Tibial nerve (tissue), 4 donors: ENCODE data around the gene TMTC1. TPM values are rescaled to one million over a fixed set of nuclear protein-coding genes. Genes with fewer than 3 reads are reported as not detected.

Experiments used
- DNase-seq, 2 donors: peaks; one replicate each; pipeline ENCODE4 v3.0.0-alpha.2; 2019; ENCODE audit warnings: low spot score in 2 of 2
- H3K27ac ChIP-seq, 4 donors: fragments of 200-600 bp; sonication (generic) in 3 of 4; one replicate each; pipeline ENCODE4 v1.5.1; 2017 to 2019; ENCODE audit warnings: mild to moderate bottlenecking in 1 of 4
- H3K27me3 ChIP-seq, 2 donors: fragments of 200-600 bp; sonication (generic) in 1 of 2; one replicate each; pipeline versions ENCODE4 v1.5.1 to v1.6.0; 2017 to 2019
- H3K36me3 ChIP-seq, 3 donors: fragments of 200-600 bp; sonication (generic); one replicate each; pipeline ENCODE4 v1.5.1; 2018 to 2019
- H3K4me1 ChIP-seq, 4 donors: fragments of 200-600 bp; sonication (generic) in 3 of 4; one replicate each; pipeline ENCODE4 v1.5.1; 2017 to 2019
- H3K4me3 ChIP-seq, 4 donors: fragments of 200-600 bp; sonication (generic) in 3 of 4; one replicate each; pipeline ENCODE4 v1.5.1; 2017 to 2019; ENCODE audit warnings: mild to moderate bottlenecking in 1 of 4, moderate library complexity in 1 of 4
- H3K9me3 ChIP-seq, 4 donors: fragments of 200-600 bp; sonication (generic) in 3 of 4; one replicate each; pipeline ENCODE4 v1.5.1; 2017 to 2019
- CTCF ChIP-seq, 5 experiments: fragments of 200-600 bp in 3 of 5; fragments of 450-650 bp in 2 of 5; sonication (generic) in 3 of 5; IDR thresholded peaks; one replicate each; pipeline ENCODE4 v1.5.1; 2016 to 2019; ENCODE audit warnings: antibody characterized with exemption in 5 of 5, mild to moderate bottlenecking in 3 of 5, moderate library complexity in 2 of 5
- EP300 ChIP-seq, 2 donors: sonication (generic); formaldehyde crosslinking; IDR thresholded peaks; one replicate each; pipeline ENCODE4 v1.6.1; 2017; ENCODE audit warnings: antibody characterized with exemption in 2 of 2, mild to moderate bottlenecking in 1 of 2
- POLR2A ChIP-seq, 2 donors: fragments of 450-650 bp; IDR thresholded peaks; one replicate each; pipeline ENCODE4 v1.6.1; 2017; ENCODE audit warnings: antibody characterized with exemption in 2 of 2, mild to moderate bottlenecking in 2 of 2, moderate library complexity in 2 of 2
- WGBS, 2 donors: methylation state at CpG; one replicate each; pipeline ENCODE4 v1.1.5; 2018; 5-methylcytosine and 5-hydroxymethylcytosine counted together
- total RNA-seq, 4 donors: library from RNA; depleted of rRNA; stranded (reverse); fragments of >200 nt; gene quantifications; one replicate each; pipeline ENCODE4 v1.1.0, GENCODE V29; 2016

The TMTC1 gene
- total RNA-seq, 4 donors from 2014 or later, result 111 to 207 (median 144) TPM

DNA sequence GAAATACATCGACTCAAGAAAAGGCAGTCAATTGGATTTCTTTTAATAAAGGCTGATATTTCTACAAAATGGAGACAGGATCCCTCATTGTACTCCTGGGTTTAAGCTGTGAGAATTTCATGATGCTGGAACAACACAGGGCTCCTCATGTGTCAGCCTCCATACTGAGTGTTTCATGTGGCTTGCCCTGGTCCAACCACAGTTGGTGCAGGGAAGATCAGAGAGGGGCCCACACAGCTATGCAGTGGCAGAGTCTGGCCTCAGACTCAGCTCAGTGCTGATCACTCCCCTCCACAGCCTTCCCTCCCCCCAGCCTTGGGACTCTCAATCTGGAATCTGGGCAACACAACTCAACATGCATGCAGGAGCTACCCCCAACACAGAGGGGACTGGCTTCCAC, 163.7 kb downstream of the TMTC1 start:
- H3K4me3 ChIP-seq, result no peak overlapping the region
- no peak overlapping the region for H3K27ac ChIP-seq
- DNase-seq, result no peak
- no peaks in the 10 kb centered on the region for H3K9me3 ChIP-seq
- 94 to 100% methylated on average over 1 of the region's 1 CpG for WGBS, 2 donors
- H3K27me3 ChIP-seq, result no peaks in the 10 kb centered on the region
- H3K4me1 ChIP-seq, result no peaks in the 10 kb centered on the region
- TF ChIP-seq CTCF (IDR thresholded peaks at IDR 0.05) (no peak), POLR2A (IDR thresholded peaks at IDR 0.05) (no peak), EP300 (IDR thresholded peaks at IDR 0.05) (no peak)
- H3K36me3 ChIP-seq, result no peaks in the 10 kb centered on the region

DNA sequence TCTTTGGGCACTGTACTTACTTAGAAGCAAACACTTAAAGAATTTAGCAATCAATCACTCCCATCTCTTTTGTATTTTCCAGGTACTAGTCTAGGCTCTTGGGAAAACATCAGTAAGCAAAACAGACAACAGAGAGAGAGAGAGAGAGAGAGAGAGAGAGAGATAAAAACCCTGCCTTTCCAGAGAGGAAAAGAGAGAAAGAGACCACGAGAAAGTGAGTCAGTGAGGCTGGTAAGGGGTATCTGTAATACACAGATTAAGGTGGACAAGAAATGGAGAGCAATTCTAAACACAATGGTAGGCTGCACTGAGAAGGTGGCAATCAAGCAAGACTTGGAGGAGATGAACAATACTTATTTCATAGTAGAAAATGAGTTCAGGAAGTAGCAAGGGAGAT, 166.3 kb downstream of the TMTC1 start:
- DNase-seq, result no peak
- no peaks in the 10 kb centered on the region for H3K27me3 ChIP-seq
- no peak overlapping the region for H3K4me3 ChIP-seq
- H3K36me3 ChIP-seq, result peaks cover 0 to 5% (median 0%) of the 10 kb centered on the region in 3 donors
- 80% methylated on average over 1 of the region's 1 CpG for WGBS, 2 donors
- TF ChIP-seq EP300 (IDR thresholded peaks at IDR 0.05) (no peak), CTCF (IDR thresholded peaks at IDR 0.05) (no peak), POLR2A (IDR thresholded peaks at IDR 0.05) (no peak)
- H3K27ac ChIP-seq, result no peak overlapping the region
- H3K9me3 ChIP-seq, result no peaks in the 10 kb centered on the region
- no peaks in the 10 kb centered on the region for H3K4me1 ChIP-seq

DNA sequence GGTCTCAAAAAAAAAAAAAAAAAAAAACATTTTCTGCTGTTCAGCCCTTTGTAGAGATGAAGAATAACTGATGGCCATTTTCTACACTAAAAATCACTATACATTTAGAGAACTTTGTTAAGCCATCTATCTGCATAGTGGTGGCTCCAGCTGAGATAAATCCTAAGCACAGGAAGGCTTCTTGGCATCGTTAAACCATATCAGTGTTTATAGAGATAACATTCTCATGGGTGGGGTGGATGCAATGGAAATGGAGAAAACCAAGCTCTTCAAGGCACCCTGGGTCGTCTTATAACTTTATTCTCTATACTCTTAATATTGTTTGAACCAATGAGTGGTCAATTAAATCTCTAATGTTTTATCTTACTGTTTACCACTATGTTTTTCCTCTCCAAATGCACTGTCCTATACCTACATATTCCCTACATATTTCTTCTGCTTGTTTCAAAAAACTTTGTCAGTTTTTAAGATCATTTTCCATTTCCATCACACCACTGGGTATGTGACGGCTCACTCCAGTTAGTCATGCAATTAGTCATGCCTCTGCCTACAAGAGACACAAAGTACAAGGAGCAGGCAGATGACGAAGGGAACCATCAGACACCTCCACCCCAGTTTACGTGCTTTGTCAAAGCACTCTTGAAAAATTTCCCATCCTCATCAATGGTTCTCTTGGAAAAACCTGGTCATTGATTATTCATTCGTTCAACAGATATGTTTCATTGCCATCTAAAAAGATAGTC, 166.9 kb downstream of the TMTC1 start:
- Histone ChIP-seq H3K9me3 (no peaks in the 10 kb centered on the region), H3K4me1 (peaks cover 0 to 3% (median 0%) of the 10 kb centered on the region in 4 donors), H3K4me3 (no peak overlapping the region), H3K36me3 (peaks cover 0 to 5% (median 0%) of the 10 kb centered on the region in 3 donors), H3K27me3 (no peaks in the 10 kb centered on the region), H3K27ac (no peak overlapping the region)
- TF ChIP-seq EP300 (IDR thresholded peaks at IDR 0.05), result no peak
- TF ChIP-seq CTCF (IDR thresholded peaks at IDR 0.05), result no peak
- TF ChIP-seq POLR2A (IDR thresholded peaks at IDR 0.05), result no peak
- DNase-seq, result no peak
- 80 to 84% methylated on average over 6 of the region's 6 CpGs for WGBS, 2 donors

- Histone ChIP-seq H3K27me3 (no peaks in the 10 kb centered on the region), H3K36me3 (peaks cover 0 to 5% (median 0%) of the 10 kb centered on the region in 3 donors), H3K4me1 (peaks cover 0 to 22% (median 2%) of the 10 kb centered on the region in 4 donors), H3K4me3 (no peak overlapping the region), H3K9me3 (no peaks in the 10 kb centered on the region), H3K27ac (no peak overlapping the region)
- no peak for DNase-seq
- 89 to 94% methylated on average over 2 of the region's 2 CpGs for WGBS, 2 donors
- TF ChIP-seq CTCF (IDR thresholded peaks at IDR 0.05) (no peak), POLR2A (IDR thresholded peaks at IDR 0.05) (no peak)
These were observed 168.9 kb downstream of the TMTC1 start for GRCh38 chr12:29614694-29615325.

DNA sequence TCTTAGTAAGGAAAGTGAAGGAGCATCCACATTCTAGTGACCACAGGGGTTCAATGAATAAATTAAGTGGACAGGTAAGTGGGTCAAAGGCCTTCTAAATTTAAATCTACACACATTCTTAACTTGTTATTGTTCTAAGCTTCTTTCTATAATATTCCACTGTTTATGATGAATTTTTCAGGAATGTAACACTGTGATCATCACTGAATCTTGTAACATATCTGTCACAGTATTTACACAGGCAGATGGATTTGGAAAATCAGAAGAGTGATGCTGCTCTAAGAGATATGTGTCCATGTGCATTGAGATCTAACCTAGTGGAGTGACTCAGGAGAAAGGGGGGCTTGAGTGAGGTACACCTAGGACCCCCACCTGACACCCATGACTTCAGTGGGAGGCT, 170.8 kb downstream of the TMTC1 start:
- Histone ChIP-seq H3K4me1 (peaks cover 0 to 25% (median 2%) of the 10 kb centered on the region in 4 donors), H3K27me3 (no peaks in the 10 kb centered on the region), H3K27ac (no peak overlapping the region), H3K4me3 (no peak overlapping the region), H3K36me3 (peaks cover 0 to 5% (median 0%) of the 10 kb centered on the region in 3 donors), H3K9me3 (no peaks in the 10 kb centered on the region)
- no peak for TF ChIP-seq EP300 (IDR thresholded peaks at IDR 0.05)
- no peak for DNase-seq
